ENCODE data around the gene SYT7. TPM values are rescaled to one million over a fixed set of nuclear protein-coding genes. Genes with fewer than 3 reads are reported as not detected.

Gene SYT7
- total and polyA plus RNA-seq, 10 of the 15 experiments (the other 5 are each of a cell fraction or from before 2014, with no cell fraction given): not detected

DNA sequence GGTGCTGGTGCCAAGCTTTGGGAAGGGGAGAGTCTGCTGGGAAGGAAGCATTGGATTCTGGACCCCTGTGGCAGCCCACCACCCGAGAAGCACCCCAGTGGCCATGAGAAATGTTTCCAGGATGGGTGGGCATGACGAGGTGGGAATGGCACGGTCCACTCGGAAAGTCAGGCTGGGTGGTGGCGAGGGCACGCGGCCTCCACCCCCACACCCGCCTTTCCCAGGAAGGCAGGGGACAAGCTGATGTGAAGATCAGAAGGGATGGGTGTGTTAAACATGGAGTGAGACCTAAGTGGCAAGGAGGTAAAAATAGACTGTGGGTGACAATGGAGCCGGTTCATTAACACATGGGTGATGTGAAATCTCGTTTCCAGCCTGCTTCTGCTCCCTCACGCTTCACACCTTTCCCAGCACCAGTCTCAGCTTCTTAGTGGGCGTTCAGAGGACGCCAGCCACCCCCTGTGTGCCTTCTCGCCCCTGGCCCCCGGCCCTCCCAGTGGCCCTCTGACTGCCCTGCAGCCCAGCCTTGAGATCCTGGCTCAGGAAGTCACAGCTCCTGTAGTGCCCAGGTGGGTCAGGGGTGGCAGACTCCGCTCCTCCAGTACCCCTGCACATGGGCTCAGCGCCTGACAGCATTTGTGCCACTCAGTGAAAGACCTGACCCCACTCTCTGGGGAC, 44.7 kb downstream of the SYT7 start:
- no peak overlapping the region for H3K4me2 ChIP-seq (ENCODE audit: control insufficient read depth, insufficient read depth)
- H3K4me3 ChIP-seq: no peak overlapping the region
- WGBS (ENCODE audit: insufficient coverage, insufficient replicate concordance, low lambda C conversion rate, missing lambda C conversion rate): 13% methylated on average over 17 of the region's 17 CpGs
- H3K4me1 ChIP-seq (ENCODE audit: control insufficient read depth, insufficient read depth, low read length): no peaks in the 10 kb centered on the region
- POLR2A ChIA-PET: no interaction called here
- in situ Hi-C loops (cut with MboI) (no loop called here), intact Hi-C loops (cut with micrococcal nuclease; ENCODE audit: unreplicated experiment) (loop anchor here (10.0 kb wide), 1 partner anchor 99 kb away; no protein-coding TSS in a partner anchor)
- H3K36me3 ChIP-seq (ENCODE audit: control insufficient read depth in 2 of 2, insufficient read depth in 2 of 2, low read length in 1 of 2): no peaks in the 10 kb centered on the region
- peaks cover 0 to 1% of the 10 kb centered on the region in 2 experiments; a peak in 2 of 4 replicates for H3K27me3 ChIP-seq (replicated peaks in 1 of 2; ENCODE audit: control insufficient read depth in 2 of 2, insufficient read depth in 2 of 2, low read length in 1 of 2)
- no TSS peak for BruUV-seq (replicated peaks)
- H3K9ac ChIP-seq (ENCODE audit: control insufficient read depth, insufficient read depth, low read length): no peak overlapping the region
- no peaks in the 10 kb centered on the region for H4K20me1 ChIP-seq (ENCODE audit: control insufficient read depth, insufficient read depth)
- FAIRE-seq (no peak), DNase-seq (ENCODE audit: low read depth, low spot score) (no peak), ATAC-seq (no peak)
- H3K27ac ChIP-seq (ENCODE audit: control insufficient read depth, insufficient read depth): no peak overlapping the region
- no peak overlapping the region for H2AFZ ChIP-seq (ENCODE audit: control insufficient read depth, low read depth, low read length)
- SMC1A ChIA-PET (ENCODE audit: uncharacterized antibody, unreplicated experiment): no interaction called here
- RAD21 ChIA-PET (ENCODE audit: unreplicated experiment): no interaction called here
- TF ChIP-seq CBX3 (IDR thresholded peaks at IDR 0.05; ENCODE audit: borderline replicate concordance, low read depth) (no peak), SP1 (IDR thresholded peaks at IDR 0.05; ENCODE audit: low read depth, low read length) (no peak), BHLHE40 (IDR thresholded peaks at IDR 0.05; ENCODE audit: borderline replicate concordance in 1 of 2, low read depth in 2 of 2, low read length in 1 of 2) (0 out of 4 replicates have a peak, but pooled peaks of 1 of the 2 experiments have one; percentile 5)
- TF ChIP-seq, protein P1, sequence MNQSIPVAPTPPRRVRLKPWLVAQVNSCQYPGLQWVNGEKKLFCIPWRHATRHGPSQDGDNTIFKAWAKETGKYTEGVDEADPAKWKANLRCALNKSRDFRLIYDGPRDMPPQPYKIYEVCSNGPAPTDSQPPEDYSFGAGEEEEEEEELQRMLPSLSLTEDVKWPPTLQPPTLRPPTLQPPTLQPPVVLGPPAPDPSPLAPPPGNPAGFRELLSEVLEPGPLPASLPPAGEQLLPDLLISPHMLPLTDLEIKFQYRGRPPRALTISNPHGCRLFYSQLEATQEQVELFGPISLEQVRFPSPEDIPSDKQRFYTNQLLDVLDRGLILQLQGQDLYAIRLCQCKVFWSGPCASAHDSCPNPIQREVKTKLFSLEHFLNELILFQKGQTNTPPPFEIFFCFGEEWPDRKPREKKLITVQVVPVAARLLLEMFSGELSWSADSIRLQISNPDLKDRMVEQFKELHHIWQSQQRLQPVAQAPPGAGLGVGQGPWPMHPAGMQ (IDR thresholded peaks at IDR 0.05; ENCODE audit: borderline replicate concordance): no peak
- no peaks in the 10 kb centered on the region for H3K9me3 ChIP-seq (replicated peaks; ENCODE audit: control insufficient read depth, insufficient read depth, low read length)
- H3K79me2 ChIP-seq (ENCODE audit: control insufficient read depth, insufficient read depth, low read length): no peaks in the 10 kb centered on the region
- CTCF ChIA-PET: interaction anchor here (1.6 kb wide), 1 partner anchor 9 kb away, joined by 4 read pairs; no protein-coding TSS in a partner anchor

Measured in GM12878 (cell line).